ENCODE data around the gene NEUROD2. TPM values are rescaled to one million over a fixed set of nuclear protein-coding genes. Genes with fewer than 3 reads are reported as not detected.

Gene NEUROD2
- total and polyA plus RNA-seq, 2 experiments from 2014 or later: not detected

- no peak for TF ChIP-seq REST (IDR thresholded peaks at IDR 0.05; ENCODE audit: unreplicated experiment)
- no peak for TF ChIP-seq JUNB (IDR thresholded peaks at IDR 0.05; ENCODE audit: unreplicated experiment)
- TF ChIP-seq NANOG (IDR thresholded peaks at IDR 0.05; ENCODE audit: borderline replicate concordance): no peak
These were observed 32.9 kb upstream of the NEUROD2 start (continued) for GRCh38 chr17:39640591-39641031.

GRCh38 chr17:39639566-39640458 is 32.1 kb upstream of the NEUROD2 start:
- Histone ChIP-seq H3K27ac (ENCODE audit: low read depth) (no peak overlapping the region), H3K9me2 (ENCODE audit: insufficient read depth) (no peaks in the 10 kb centered on the region), H3K36me3 (ENCODE audit: insufficient read depth) (no peaks in the 10 kb centered on the region), H2AFZ (no peak overlapping the region), H3K4me1 (ENCODE audit: insufficient read depth) (peaks cover 56% of the 10 kb centered on the region), H3K79me2 (replicated peaks; ENCODE audit: insufficient read depth) (peaks cover 62% of the 10 kb centered on the region), H3K4me2 (peak overlapping the region; percentile 20; the same call in 1 of the 2 replicates), H4K20me1 (replicated peaks; ENCODE audit: insufficient read depth) (peaks cover 22% of the 10 kb centered on the region), H3K4me3 (no peak overlapping the region), H3K27me3 (ENCODE audit: insufficient read depth) (no peaks in the 10 kb centered on the region), H3F3A (replicated peaks; ENCODE audit: low read depth) (peaks cover 28% of the 10 kb centered on the region; the same call in 1 of the 2 replicates)
- H3K9me3 Mint-ChIP-seq: no peaks in the 10 kb centered on the region
- ATAC-seq: peak; percentile 5; the same call in 1 of the 3 replicates
- H3K27ac Mint-ChIP-seq: peak overlapping the region; percentile 68
- H3K4me1 Mint-ChIP-seq: peaks cover 72% of the 10 kb centered on the region
- no peak for TF ChIP-seq POLR2AphosphoS5 (IDR thresholded peaks at IDR 0.05; ENCODE audit: low read depth)
- H3K27me3 Mint-ChIP-seq (ENCODE audit: insufficient read depth, low read depth, poor library complexity): peaks cover 16% of the 10 kb centered on the region
- no peaks in the 10 kb centered on the region; the same call in 2 of the 3 replicates for H3K36me3 Mint-ChIP-seq (ENCODE audit: low read depth)
- peak overlapping the region; percentile 15; the same call in 1 of the 3 replicates for H3K4me3 Mint-ChIP-seq
- no peak for DNase-seq (ENCODE audit: low spot score)

GRCh38 chr17:39639043-39639442 is 31.3 kb upstream of the NEUROD2 start:
- Mint-ChIP-seq H3K9me3 (no peaks in the 10 kb centered on the region), H3K27me3 (ENCODE audit: insufficient read depth, low read depth, poor library complexity) (peaks cover 19% of the 10 kb centered on the region), H3K4me1 (peaks cover 73% of the 10 kb centered on the region), H3K4me3 (peak overlapping the region; percentile 15; the same call in 1 of the 3 replicates), H3K36me3 (ENCODE audit: low read depth) (no peaks in the 10 kb centered on the region; the same call in 2 of the 3 replicates), H3K27ac (no peak overlapping the region; the same call in 1 of the 2 replicates)
- Histone ChIP-seq H3K79me2 (replicated peaks; ENCODE audit: insufficient read depth) (peaks cover 60% of the 10 kb centered on the region), H3K4me2 (0 out of 2 replicates have a peak overlapping the region, but pooled peaks have one; percentile 20), H3F3A (replicated peaks; ENCODE audit: low read depth) (peaks cover 25% of the 10 kb centered on the region; the same call in 1 of the 2 replicates), H3K4me1 (ENCODE audit: insufficient read depth) (peaks cover 56% of the 10 kb centered on the region), H2AFZ (no peak overlapping the region), H3K9me2 (ENCODE audit: insufficient read depth) (no peaks in the 10 kb centered on the region), H4K20me1 (replicated peaks; ENCODE audit: insufficient read depth) (peaks cover 20% of the 10 kb centered on the region), H3K4me3 (no peak overlapping the region), H3K27ac (ENCODE audit: low read depth) (no peak overlapping the region), H3K27me3 (ENCODE audit: insufficient read depth) (no peaks in the 10 kb centered on the region), H3K36me3 (ENCODE audit: insufficient read depth) (no peaks in the 10 kb centered on the region)
- DNase-seq (ENCODE audit: low spot score) (no peak), ATAC-seq (no peak)
- TF ChIP-seq ETS1 (IDR thresholded peaks at IDR 0.05) (no peak), EZH2phosphoT487 (IDR thresholded peaks at IDR 0.05; ENCODE audit: unreplicated experiment) (no peak), STAT1 (IDR thresholded peaks at IDR 0.05; ENCODE audit: unreplicated experiment) (no peak), ZNF114 (CRISPR knock-in tag; IDR thresholded peaks at IDR 0.05) (no peak), CREB1 (CRISPR knock-in tag; IDR thresholded peaks at IDR 0.05; ENCODE audit: low read depth) (no peak), REST (IDR thresholded peaks at IDR 0.05; ENCODE audit: unreplicated experiment) (no peak), NANOG (IDR thresholded peaks at IDR 0.05; ENCODE audit: borderline replicate concordance) (no peak), ZNF331 (CRISPR knock-in tag; IDR thresholded peaks at IDR 0.05; ENCODE audit: low read depth) (no peak), EZH2 (IDR thresholded peaks at IDR 0.05; ENCODE audit: low read depth, unreplicated experiment) (no peak)
